WERI-Rb-1 (cell line): ENCODE results near the gene KHDRBS1.

Source experiments
- DNase-seq: peaks from one replicate; pipeline ENCODE4 v3.0.0-alpha.2; 2020
- H3K27ac ChIP-seq: fragments of 250-450 bp; sonication (Bioruptor Pico); 2 replicates; pipeline ENCODE4 v1.5.1; 2020; ENCODE audit warnings: mild to moderate bottlenecking, moderate library complexity
- H3K27me3 ChIP-seq: fragments of 250-450 bp; sonication (Bioruptor Pico); 2 replicates; pipeline ENCODE4 v1.5.1; 2021; ENCODE audit warnings: mild to moderate bottlenecking, low read depth, moderate library complexity; ENCODE audit not compliant: insufficient read depth, severe bottlenecking
- H3K36me3 ChIP-seq: fragments of 250-450 bp; sonication (Bioruptor Pico); 2 replicates; pipeline ENCODE4 v1.5.1; 2020; ENCODE audit warnings: mild to moderate bottlenecking, moderate library complexity
- H3K4me3 ChIP-seq: 2 replicates; pipeline ENCODE4 v1.5.1; 2011; ENCODE audit warnings: low read depth, mild to moderate bottlenecking, control low read depth, low read length
- H3K9me3 ChIP-seq: fragments of 250-450 bp; sonication (Bioruptor Pico); 2 replicates; pipeline ENCODE4 v1.5.1; 2021; ENCODE audit warnings: mild to moderate bottlenecking, moderate library complexity; ENCODE audit not compliant: severe bottlenecking
- TF ChIP-seq, protein P1 (sequence below): IDR thresholded peaks from 2 replicates; pipeline ENCODE4 v1.5.1; 2011; ENCODE audit warnings: low read depth, mild to moderate bottlenecking, control low read depth, inconsistent platforms, low read length

The KHDRBS1 gene

DNA sequence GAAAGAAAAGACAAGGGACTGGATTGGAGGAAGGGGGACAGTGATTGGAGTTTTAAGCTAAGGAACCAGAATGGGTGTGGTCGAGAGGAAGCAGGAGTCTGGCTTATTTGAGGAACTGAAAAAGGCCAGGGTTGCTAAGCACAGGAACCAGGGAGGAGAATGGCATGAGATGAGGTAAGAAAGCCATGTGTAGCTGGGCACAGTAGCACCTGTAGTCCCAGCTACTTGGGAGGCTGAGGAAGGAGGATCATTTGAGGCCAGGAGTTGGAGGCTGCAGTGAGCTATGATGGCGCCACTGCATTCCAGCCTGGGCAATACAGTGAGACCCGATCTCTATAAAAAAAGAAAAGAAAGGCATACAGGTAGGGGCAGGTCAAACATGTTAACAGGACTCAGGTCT is 8.1 kb upstream of the KHDRBS1 start:
- no peaks in the 10 kb centered on the region for H3K27me3 ChIP-seq
- no peaks in the 10 kb centered on the region for H3K36me3 ChIP-seq
- H3K4me3 ChIP-seq: no peak overlapping the region
- no peaks in the 10 kb centered on the region for H3K9me3 ChIP-seq
- H3K27ac ChIP-seq: no peak overlapping the region
- DNase-seq: no peak
- TF ChIP-seq, protein P1, sequence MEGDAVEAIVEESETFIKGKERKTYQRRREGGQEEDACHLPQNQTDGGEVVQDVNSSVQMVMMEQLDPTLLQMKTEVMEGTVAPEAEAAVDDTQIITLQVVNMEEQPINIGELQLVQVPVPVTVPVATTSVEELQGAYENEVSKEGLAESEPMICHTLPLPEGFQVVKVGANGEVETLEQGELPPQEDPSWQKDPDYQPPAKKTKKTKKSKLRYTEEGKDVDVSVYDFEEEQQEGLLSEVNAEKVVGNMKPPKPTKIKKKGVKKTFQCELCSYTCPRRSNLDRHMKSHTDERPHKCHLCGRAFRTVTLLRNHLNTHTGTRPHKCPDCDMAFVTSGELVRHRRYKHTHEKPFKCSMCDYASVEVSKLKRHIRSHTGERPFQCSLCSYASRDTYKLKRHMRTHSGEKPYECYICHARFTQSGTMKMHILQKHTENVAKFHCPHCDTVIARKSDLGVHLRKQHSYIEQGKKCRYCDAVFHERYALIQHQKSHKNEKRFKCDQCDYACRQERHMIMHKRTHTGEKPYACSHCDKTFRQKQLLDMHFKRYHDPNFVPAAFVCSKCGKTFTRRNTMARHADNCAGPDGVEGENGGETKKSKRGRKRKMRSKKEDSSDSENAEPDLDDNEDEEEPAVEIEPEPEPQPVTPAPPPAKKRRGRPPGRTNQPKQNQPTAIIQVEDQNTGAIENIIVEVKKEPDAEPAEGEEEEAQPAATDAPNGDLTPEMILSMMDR: no peak

DNA sequence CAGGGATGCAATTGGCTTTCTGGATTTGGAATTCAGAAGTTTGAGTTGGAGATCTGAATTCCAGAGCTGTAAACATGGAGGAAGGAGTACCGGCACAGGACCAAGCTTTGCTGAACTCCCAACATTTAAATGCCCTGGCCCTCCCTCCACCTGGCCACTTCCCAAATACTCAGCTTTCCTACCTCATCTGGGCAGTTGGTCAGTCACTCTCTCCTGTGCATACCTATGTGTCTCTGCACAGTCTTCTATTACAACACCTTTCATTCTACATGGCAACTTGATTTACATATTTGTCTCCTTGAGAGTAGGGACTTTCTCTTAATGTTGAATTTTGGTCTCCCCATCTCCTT is 6.1 kb upstream of the KHDRBS1 start:
- no peaks in the 10 kb centered on the region for H3K27me3 ChIP-seq
- H3K4me3 ChIP-seq: no peak overlapping the region
- TF ChIP-seq, protein P1: no peak
- H3K27ac ChIP-seq: no peak overlapping the region
- no peaks in the 10 kb centered on the region for H3K9me3 ChIP-seq
- no peaks in the 10 kb centered on the region for H3K36me3 ChIP-seq
- no peak for DNase-seq

DNA sequence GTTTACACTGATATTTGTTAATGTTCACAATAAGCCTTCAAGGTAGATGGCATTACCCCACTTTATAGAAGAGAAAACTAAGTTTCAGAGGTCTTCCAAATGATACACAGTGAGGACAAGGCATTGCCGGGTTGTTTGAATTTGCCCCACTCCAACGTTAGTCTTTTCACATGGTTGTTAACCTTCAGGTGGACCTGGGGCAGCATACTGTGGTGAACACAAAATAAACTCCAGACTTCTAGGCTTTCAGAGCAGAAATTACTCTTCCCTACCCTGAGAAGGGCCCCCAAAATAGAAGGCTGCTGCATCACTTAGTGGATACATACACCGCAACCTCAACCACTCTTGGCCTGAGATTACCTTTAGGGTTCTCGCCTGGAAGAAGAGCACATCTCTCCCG is 3.4 kb upstream of the KHDRBS1 start:
- H3K9me3 ChIP-seq: no peaks in the 10 kb centered on the region
- TF ChIP-seq, protein P1: no peak
- H3K27me3 ChIP-seq: no peaks in the 10 kb centered on the region
- no peak for DNase-seq
- H3K4me3 ChIP-seq: no peak overlapping the region
- peaks cover 11% of the 10 kb centered on the region for H3K36me3 ChIP-seq
- no peak overlapping the region for H3K27ac ChIP-seq

DNA sequence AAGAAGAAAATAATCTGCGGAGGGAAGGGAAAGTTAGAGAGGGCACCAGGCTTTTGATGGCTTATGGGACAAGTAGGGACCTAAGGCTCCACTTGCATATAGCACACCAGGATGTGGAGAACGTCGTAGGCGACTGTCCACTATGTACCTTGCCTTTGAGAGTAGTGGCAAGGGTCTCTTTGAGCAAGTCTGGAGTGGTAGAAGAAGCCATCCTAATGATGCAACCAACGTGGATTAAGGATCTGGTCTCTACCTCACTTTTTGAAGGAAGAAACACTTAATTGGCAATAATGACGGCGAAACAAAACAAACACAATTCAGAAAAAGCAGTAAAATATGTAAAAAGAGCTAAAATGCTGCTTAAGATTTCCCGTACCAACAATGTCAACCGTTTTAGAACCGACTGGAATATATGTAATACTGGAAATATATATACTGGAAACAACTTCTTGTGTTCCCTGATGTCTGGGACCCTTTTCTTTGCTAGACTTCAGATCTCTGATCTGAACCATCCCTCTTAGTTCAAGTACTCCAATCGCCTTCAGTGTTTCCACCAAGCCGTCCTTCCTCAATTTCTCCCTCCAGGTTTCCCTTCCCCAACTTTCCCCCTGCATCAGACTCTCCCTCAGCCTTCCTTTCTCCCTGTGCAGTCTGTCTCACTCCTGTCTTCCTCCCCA is 821 bp upstream of the KHDRBS1 start:
- DNase-seq: no peak
- no peaks in the 10 kb centered on the region for H3K27me3 ChIP-seq
- H3K36me3 ChIP-seq: peaks cover 34% of the 10 kb centered on the region
- TF ChIP-seq, protein P1: no peak
- H3K9me3 ChIP-seq: no peaks in the 10 kb centered on the region
- peak overlapping the region; percentile 87 for H3K27ac ChIP-seq
- peak overlapping the region; percentile 45 for H3K4me3 ChIP-seq

DNA sequence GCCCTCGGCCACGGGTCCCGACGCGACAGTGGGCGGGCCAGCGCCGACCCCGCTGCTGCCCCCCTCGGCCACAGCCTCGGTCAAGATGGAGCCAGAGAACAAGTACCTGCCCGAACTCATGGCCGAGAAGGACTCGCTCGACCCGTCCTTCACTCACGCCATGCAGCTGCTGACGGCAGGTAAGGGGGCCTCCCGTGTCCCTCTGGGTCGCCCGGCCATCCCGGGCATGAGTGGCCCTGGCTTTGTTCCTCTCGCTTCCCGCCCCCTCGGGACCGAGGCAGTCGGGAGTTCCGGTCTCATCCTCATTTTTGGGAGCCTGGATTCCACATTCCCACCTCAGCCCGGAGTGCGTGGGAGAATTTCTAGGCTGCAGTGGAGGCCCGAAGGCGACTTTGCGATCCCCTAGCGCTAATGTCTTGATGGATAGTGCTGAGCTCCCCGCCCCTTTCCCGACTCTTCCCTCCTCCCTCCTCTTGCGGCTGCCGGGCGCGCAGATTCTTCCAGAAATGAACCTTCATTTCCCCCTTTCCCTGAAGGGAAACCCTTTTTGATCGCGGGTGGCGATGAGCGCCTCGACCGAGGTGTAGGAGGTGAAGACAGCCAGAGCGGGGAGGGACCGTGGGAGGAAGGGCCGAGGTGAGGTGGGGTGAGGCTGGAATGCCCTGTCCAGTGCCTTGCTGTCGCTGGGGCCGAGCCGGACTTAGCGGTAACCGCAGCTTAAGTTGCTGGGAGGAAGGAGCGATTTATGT is 705 bp downstream of the KHDRBS1 start:
- Histone ChIP-seq H3K27me3 (no peaks in the 10 kb centered on the region), H3K27ac (peak overlapping the region; percentile 96), H3K36me3 (peaks cover 49% of the 10 kb centered on the region), H3K4me3 (peak overlapping the region; percentile 90), H3K9me3 (no peaks in the 10 kb centered on the region)
- DNase-seq: peak; percentile 59
- TF ChIP-seq, protein P1: 0 out of 2 replicates have a peak, but pooled peaks have one; percentile 1

DNA sequence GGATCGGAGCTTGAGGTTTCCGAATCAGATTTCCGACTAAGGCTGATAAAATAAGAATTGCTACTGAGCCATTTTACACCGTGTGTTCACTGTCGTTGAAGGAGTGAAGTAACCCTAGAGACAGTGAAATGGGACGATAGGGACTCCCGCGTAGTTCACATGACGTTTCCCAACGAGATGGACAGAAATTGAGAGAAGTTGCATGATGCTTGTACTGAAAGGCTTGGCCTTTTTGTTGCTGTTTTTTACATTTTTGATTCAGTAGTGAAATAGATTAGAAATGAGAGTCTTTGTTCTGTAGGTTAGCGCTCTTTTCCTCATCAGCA is 1.2 kb downstream of the KHDRBS1 start:
- Histone ChIP-seq H3K9me3 (no peaks in the 10 kb centered on the region), H3K27ac (peak overlapping the region; percentile 96), H3K36me3 (peaks cover 53% of the 10 kb centered on the region), H3K4me3 (peak overlapping the region; percentile 90), H3K27me3 (no peaks in the 10 kb centered on the region)
- TF ChIP-seq, protein P1: no peak
- no peak for DNase-seq
